Transverse colon (tissue), 3 donors: ENCODE data around the gene LRRTM2.

Experiments used
- CTCF ChIP-seq, 5 experiments: fragments of 200-600 bp in 3 of 5; fragments of 450-650 bp in 2 of 5; sonication (generic) in 3 of 5; IDR thresholded peaks; 1 replicate in 2 of 5; 2 replicates in 3 of 5; pipeline ENCODE4 v1.5.1; 2016 to 2017; ENCODE audit warnings: antibody characterized with exemption in 5 of 5, inconsistent platforms in 3 of 5, mild to moderate bottlenecking in 2 of 5, moderate library complexity in 1 of 5
- POLR2A ChIP-seq: fragments of 450-650 bp; IDR thresholded peaks from one replicate; pipeline ENCODE4 v1.6.1; 2016; ENCODE audit warnings: antibody characterized with exemption, mild to moderate bottlenecking, moderate library complexity

GRCh38 chr5:138883211-138883610 lies 8.1 kb upstream of the LRRTM2 start:
- TF ChIP-seq POLR2A (no peak), CTCF (IDR thresholded peaks at IDR 0.05) (no peak)
